ENCODE measurements around the gene IGFALS. TPM values are rescaled to one million over a fixed set of nuclear protein-coding genes. Genes with fewer than 3 reads are reported as not detected.
"Not testable (repeated sequence)": the region's sequence is repeated elsewhere in the genome, so short reads cannot be mapped to it uniquely, and the experiment has no call there.

IGFALS gene
- total RNA-seq, 1 experiment from 2014 or later = not detected

DNA sequence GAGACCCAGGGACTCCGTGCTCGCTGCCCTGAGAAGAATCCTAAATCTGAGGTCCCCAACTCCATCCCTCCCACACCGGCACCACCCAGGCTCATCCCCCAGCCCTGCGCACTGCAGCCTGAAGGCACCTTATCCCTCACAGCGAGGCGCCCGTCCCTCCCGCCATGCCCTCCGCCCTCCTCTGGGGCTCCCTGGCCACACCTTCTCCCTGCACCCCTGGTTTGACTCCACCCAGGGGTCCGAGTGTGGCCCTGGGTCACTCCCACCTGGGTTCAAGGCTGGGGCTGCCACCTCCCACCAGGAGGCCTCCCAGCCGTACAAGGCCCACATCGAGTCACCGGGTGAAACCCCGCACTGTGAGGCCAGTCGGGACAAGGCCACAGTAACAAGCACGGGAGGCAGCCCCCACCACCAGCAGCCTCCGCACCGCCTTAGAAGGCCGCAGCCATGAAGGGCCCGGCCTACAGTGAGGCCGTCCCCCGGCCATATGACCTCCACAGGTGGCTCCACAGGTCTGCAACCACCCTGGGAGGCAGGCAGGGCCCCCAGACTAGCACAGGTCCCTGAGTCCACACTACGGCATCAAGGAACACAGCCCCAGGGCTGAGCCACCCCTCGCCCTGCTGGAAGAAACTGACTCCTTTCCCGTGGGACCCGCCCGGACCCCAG, 24.8 kb upstream of the IGFALS start:
- no peak for DNase-seq (ENCODE audit: low read depth)

DNA sequence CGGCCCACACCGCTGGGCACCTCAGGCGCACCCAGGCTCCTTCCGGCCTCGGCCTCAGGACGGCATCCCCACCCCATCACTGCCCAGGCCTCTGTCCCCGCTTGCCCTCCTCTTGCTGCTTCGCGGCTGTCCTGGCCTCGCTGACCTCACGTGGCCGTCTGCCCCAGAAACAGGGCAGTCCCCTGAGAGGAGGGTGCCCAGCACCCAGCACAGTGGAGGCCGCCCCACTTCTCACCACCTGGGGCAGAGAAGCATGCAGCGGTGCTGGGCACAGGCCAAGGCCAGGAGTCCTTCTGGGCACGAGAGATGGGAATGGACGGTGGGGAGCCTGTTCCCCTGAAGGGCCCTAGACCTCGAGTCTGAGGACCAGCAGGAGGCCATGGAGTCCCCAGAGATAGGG, 24.2 kb upstream of the IGFALS start:
- no peak for DNase-seq (ENCODE audit: low read depth)

DNA sequence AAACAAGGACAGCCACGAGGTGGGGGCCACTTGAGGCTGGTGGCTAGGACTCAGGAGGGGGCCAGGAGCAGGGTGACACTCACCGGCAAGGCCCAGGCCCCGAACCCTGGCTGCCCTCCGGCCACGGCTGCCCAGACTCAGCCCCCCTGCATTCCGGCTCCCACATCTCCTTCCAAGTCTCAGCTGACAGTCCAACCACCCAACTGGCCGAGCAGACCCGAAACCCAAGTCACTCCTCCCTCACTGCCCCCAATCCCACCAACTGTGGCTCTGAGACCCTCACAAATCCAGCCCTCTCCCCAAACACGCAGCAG, 23.7 kb upstream of the IGFALS start:
- no peak for DNase-seq (ENCODE audit: low read depth)

DNA sequence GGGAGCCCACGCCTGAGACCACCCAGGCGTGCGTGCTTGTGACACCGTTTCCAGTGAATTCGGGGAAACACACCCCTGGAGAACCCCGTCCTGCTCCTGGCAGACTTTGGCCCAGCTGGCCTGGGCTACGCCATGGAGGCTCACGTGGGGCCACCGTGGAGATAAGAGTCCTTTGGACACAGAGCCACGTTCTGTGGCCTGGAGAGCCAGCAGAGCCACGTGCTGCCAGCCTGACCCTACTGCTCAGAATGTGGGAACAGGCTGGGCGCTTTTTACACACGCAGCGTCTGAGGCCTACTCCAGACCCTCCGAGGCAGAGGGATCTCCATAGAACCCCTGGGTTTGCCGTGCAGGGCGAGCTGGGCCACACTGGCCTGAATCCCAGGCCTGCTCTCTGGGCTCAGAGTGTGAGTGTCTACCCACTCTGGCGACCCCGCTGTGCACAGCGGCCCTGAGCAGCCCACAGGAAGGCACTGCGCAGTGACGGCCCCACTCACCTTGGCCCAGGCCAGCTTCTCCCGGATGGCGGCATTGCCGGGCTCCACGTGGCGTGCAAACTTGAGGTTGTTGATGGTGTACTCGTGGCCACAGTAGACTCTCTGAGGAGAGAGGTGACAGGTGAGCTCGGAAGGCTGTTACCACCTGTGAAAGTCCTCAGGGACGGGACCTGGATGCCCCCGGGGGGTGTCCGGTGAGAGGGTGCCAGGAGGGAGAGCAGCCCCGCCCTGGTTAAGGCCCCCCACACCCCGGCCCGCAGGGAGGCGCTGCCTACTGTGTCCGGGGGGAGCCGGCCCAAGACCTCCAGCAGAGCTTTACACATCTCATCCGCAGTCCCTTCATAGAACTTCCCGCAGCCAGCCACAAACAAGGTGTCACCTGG, 23.1 kb upstream of the IGFALS start:
- no peak for DNase-seq (ENCODE audit: low read depth)

DNA sequence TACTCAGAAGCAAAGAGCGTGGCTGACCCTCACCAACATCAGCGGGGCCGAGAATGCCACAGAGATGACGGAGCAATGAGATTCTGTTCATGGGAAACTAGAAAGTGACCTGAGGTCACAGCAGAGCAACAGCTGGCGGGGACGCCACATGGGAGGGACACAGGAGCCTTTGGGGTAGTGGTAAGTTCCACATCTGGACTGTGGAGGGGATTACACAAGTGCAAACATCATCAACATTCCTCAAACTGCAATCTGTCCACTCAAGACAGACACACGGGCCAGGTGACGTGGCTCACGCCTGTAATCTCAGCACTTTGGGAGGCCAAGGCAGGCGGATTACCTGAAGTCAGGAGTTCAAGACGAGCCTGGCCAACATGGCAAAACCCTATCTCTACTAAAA, 22.0 kb upstream of the IGFALS start:
- DNase-seq (ENCODE audit: low read depth) = no peak

DNA sequence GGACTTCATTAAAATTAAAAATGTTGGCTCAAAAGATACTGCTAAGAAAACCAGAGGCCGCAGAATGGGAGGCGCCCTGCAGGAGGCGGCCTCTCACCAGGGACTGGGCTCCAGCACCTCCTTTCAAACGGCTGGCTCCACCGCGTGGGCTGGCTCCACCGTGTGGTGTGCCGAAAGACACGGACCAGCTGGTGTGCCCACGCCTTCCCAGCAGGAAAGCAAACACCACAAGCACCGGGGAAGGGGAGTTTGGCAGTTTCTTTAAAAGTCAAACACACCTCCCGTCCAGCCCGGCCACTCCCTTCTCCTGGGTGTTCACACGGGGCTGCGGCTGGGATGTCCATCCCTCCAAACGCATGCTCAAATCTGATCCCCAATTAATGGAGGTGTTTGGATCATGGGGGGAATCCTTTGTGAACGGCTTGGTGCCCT, 19.2 kb upstream of the IGFALS start:
- DNase-seq (ENCODE audit: low read depth) = peak; percentile 55

DNA sequence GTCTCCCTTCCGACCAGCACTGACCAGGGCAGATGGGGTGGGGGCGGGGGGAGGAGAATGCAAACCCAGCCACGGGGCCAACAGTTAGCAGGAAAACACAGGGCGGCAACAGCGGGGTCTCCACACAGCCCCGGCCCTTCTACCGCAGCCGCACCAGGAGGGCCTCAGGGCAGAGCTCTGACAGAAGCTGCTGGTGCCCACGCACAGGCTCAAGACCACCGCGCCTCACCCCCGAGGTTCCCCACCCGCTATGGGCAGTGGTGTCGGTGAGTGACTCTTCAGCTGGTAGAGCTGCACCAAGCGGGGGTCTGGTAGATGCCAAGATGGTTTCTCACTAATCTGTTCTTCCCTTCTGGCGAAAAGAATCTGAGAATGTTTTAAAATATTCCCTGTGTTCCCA, 17.0 kb upstream of the IGFALS start:
- DNase-seq (ENCODE audit: low read depth) = no peak

DNA sequence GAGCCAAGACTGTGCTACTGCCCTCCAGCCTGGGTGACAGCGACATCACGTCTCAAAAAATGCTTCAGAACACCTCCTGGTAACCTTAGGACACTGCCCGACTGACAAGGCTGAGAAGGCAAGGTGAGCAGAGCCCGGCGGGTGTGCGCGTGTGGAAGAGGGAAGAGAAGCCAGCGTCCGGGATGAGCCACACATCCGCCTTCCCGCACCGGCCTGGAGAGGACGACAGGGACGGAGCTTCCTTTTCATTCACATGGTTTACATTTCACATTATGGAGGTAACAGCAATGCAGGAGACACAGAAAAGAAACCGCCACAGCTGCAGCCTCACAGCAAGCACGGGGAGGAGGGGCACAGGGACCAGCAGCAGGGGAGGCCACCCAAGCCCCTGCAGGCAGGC, 16.6 kb upstream of the IGFALS start:
- DNase-seq (ENCODE audit: low read depth) = no peak

DNA sequence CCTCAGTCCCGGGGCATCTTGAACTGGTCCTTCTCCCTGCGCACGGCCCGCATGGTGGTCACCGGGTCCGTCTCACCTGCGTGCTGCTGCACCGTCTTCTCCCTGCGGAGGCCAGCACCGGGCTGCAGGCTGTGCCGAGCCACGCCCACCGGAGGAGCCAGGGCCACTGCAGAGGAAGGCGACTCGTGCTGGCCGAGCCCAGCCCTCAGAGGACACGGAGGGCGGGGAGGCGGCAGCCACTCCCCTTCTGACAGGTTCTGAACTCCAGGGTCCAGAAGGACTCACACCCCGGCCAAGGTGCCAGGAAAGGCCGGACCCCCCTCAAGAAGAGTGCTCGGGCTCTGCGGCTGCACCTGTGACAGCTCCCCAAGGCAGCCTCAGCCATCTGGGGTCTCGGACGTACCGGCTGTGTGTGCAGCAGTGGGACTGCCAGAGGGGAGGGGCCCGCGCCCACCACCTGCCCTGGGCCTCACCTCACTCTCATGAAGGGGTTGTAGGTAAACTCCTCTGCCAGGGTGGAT, 15.8 kb upstream of the IGFALS start:
- DNase-seq (ENCODE audit: low read depth) = no peak

DNA sequence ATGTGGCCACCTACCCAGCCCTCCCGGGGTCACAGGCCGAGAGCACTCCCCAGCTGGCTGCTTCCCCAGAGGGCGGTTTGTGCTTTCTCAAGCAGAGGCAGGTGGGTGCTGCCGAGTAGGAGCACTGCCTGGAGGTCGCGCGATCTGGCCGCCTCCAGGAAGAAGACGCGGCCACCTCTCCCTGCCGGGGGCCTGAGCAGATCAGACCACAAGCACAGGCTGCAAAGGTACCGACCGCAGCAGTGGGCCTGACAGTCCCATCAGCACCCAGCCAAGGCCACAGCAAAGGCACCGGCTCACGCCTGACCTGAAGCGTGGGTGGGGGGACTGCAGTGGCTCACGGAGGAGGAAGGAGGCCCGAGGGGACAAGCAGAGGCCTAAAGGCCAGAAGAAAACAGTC, 15.2 kb upstream of the IGFALS start:
- DNase-seq (ENCODE audit: low read depth) = no peak

DNA sequence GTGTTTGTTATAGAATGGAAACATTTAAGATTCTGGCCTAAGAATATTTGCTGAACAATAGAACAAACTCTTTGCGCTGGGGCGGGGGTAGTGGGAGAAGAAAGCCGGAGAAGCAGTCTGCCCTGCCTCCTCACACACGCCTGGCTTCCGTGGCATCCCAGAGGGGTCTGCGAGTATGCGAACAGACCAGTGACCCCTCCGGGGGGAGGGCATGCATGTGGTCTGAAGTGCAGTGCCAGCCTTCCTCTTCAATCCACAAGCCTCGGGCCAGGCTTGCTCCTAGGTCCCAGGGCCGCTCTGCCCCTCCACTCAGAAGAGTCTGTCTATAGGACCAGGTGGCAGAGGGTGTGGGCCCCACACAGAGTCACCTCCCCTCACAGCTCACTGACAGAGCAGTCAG, 14.1 kb upstream of the IGFALS start:
- no peak for DNase-seq (ENCODE audit: low read depth)

DNA sequence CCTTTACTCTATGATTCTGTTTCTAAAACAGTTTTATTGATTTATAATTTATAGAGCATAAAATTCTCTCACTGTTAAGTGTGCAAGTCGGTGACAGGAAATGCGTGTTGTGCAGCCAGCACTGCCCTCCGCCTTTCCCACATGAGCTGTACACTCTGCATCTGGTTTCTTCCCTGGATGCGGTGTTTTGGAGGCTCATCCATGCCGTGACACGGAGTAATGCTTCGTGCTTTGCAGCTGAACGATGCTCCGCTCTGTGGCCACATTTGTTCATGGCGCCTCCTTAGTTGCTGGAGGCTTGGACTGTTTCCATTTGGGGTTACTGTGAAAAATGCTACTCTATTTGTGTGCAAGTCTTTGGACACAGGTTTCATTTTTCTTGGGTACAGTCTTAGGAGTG, 7.2 kb upstream of the IGFALS start:
- no peak for DNase-seq (ENCODE audit: low read depth)

DNA sequence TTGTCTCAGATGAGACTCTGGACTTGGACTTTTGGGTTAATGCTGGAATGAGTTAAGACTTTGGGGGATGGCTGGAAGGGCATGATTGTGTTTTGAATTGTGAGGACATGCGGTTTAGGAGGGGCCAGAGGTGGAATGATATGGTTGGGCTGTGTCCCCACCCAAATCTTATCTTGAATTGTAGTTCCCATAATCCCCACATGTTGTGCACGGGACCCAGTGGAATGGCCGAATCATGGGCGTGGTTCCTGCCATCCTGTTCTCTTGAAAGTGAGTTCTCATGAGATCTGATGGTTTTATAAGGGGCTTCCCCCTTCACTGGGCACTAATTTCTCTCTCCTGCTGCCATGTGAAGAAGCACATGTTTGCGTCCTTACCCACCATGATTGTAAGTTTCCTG, 5.8 kb upstream of the IGFALS start:
- not testable (repeated sequence) for DNase-seq (ENCODE audit: low read depth)

DNA sequence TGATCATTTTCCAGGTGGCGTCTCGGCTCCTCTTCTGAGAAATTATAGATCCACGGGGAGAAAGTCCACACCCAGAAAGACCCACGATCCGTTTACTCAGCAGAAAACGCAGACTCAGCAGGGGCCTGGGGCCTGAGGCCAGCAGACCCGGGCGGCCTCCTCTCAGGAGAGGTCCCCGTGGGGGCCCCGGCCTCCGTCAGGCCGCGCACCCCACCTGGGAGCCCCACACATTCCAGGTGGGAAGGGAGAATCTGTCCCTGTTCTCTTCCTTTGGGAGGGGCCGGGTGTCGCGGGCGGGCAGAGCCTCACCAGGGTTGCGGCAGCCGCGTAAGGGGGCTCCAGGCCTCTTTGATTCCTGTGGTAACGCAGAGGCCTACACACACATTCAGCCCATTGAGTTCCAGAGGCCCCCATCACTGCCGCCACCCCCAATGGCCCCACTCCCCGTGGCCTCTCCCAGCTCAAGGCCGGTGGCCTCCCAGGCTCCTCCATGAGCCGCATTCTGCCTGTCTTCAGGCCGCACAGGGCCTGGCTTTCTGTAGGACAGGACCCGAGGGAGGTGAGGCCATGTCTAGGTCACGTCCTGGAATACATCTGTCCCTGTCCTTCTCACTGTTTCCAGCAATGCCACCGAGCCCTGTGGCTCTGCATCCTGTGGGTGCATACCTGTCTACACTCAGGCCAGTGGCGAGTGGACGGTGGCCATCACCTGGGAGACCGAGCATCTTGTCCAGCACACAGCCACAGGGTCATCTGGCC, 1.6 kb upstream of the IGFALS start:
- no peak for DNase-seq (ENCODE audit: low read depth)

DNA sequence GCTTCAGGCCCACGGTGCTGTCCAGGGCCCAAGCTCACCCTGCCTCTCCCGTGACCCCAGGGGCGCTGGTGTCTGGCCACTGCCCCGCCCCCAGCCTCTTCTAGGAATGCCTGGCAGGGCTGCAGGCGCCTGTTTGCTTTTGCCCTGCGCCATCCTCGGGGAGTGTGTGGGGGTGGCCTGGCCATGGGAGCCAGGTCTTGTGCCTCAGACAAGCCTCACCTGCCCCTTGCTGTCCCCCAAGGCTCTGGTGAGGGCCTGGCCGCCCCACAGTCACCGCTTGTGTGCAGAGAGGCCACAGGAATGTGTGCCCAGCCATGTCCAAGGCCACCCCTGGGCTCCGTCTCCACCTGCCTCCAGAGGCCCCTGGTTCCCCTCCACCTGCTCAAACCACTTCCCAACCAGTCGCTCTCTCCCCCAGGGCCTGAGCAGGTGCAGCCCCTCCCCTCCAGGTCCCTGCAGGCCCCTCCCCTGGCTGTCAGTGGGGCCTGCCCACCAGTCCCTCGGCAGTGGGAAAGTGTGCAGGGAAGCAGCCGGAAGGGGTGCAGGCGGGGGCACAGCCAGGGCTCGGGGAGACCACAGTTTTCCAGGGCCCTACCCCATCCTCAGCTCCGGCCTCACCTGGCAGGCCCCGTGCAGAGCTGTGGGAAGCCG, 841 bp upstream of the IGFALS start:
- DNase-seq (ENCODE audit: low read depth) = no peak

DNA sequence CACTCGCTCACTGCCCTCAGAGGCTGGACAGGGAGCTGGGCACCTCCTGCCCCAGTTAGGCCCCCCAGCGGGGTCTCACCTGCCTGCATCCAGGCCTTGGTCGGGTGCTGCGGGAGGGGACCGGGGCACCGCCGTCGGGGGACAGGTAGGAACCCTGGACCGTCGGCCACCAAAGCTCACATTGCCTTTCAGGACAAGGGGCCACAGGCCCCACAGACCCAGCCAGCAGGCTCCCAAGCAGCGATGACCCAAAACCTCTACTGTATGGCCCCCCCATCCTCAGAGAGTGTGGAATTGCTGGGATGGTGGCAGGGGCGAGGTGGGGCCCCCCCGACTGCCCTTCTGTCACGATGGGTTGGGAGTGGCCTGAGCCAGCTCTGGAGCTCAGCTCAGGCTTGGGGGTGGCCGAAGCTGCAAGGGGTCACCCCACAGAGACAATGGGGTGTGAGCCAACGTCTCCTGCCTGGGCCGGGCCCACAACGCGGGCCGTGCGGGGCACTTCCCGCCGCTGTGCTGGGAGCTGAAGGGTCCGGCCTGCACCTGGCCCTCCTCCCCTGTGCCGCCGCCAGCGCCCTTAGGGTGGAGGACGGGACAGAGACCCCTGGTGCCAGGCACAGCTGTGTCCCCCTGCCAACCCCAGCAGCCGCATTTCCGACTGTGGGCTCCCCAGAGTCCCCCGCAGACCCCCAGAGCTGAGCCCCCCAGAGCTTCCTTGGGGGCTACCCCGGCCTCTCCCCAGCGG, 498 bp downstream of the IGFALS start:
- no peak for DNase-seq (ENCODE audit: low read depth)

DNA sequence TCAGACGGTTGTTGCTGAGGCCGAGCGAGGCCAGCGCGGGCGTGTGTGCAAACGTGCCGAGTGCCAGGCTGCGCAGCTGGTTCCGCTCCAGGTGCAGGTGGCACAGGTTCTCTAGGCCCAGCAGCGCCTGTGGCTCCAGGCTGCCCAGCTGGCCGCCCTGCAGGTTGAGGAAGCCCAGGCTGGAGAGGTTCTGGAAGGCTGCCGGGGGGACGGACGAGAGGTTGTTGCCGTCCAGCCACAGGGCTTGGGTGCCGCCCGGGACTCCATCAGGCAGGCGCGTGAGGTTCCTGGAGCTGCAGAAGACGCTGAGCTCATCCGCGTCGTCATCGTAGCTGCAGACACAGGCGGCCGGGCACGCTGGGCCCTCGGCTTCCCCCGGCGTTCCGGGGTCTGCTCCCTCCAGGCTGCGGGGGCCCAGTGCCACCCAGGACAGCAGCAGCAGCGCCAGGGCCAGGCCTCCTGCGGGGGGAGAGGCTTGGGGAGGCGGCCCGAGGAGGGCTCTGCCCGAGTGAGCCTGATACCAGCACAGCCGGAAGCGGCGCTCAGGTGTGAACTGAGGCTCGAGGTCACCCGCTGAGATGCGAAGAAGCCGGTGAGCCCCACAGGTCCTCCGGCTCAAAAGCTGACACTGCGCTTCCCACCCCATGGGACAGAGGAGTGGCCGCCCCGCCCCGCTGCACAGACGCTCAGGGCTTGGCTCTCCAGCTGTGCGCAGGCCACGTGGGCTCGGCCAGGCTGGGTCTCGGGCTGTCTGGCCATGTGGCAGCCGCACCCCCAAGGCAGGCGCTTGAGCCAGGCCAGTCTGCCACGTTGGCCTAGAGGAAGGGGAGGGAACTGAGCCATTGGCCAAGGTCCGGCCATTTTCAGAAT, 1.3 kb downstream of the IGFALS start:
- DNase-seq (ENCODE audit: low read depth) = peak; percentile 0

DNA sequence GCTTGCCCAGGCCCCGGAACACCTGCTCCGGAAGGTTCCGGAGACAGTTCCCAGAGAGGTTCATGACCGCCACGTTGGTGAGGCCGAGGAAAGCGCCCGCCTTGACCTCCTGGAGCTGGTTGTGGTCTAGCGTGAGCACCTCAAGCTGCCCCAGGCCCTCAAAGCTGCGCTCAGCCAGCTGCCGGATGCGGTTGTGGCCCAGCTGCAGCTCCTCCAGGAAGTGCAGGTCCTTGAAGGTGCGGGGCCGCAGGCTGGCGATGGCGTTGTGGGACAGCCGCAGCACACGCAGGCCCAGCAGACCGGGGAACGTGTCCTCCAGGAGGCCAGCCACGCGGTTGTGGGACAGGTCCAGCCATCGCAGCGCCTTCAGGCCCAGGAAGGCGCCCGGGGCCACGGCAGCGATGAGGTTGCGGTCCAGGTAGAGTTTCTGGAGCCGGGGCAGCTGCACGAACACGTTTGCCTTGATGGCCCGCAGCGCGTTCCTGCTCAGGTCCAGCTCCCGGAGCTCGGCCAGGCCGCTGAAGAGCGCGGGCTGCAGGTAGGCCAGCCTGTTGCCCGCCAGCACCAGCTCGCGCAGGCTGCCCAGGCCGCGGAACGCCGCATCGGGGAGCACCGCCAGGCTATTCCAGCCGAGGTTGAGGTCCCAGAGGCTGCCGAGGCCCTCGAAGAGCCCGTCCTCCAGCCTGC, 2.1 kb downstream of the IGFALS start:
- peak; percentile 2 for DNase-seq (ENCODE audit: low read depth)

DNA sequence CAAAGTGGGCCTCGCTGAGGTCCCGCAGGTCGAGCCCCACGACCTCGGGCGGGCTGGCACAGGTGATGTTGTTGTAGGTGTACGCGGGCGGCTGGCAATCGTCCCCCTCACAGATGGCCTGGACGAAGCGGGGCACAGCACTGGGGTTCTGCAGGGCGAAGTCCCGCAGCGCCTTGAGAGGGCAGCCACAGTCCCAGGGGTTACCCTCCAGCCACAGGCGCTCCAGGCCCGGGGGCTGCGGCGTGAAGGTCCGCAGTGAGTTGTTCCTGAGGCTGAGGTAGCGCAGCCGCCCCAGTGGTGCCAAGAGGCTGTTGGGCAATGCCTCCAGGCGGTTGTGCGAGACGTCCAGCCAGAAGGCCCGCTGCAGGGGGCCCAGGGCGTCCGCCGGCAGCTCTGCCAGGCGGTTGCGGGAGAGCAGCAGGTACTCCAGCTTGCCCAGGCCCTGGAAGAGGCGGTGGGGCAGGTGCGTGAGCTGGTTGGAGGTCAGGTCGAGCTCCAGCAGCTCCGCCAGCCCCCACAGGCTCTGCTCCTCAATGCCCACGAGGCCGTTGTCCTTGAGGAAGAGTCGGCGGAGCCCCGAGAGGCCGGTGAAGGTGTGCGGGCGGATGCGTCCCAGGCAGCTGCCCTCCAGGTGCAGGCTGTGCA, 2.8 kb downstream of the IGFALS start:
- no peak for DNase-seq (ENCODE audit: low read depth)

All from Daoy (cell line).